Caco-2 (cell line): Measurements from ENCODE around the gene CADPS2. TPM values are rescaled to one million over a fixed set of nuclear protein-coding genes. Genes with fewer than 3 reads are reported as not detected.

Source experiments
- BruUV-seq: library from RNA; stranded (reverse); fragments of 400-500 nt; replicated peaks from 2 replicates; lab custom pipeline; 2021; lab: Mats Ljungman, UMichigan
- CTCF ChIA-PET: fragments of 300-600 bp; sonication (Branson Sonifier 250); formaldehyde crosslinking; loops from one replicate; lab custom pipeline; 2022; ENCODE audit warnings: antibody characterized with exemption; lab: Charles Lee
- POLR2A ChIA-PET: fragments of 300-600 bp; sonication (Branson Sonifier 250); formaldehyde crosslinking; loops from one replicate; lab custom pipeline; 2022; ENCODE audit warnings: antibody characterized with exemption; lab: Charles Lee
- DNase-seq, 2 experiments: peaks; one replicate each; pipeline versions ENCODE4 v3.0.0 to v3.0.0-alpha.2; 2020 to 2022
- H3K27me3 ChIP-seq: replicated peaks from 2 replicates; pipeline ENCODE4 v1.6.0; 2011; ENCODE audit warnings: low read length; ENCODE audit not compliant: control insufficient read depth, insufficient read depth
- H3K36me3 ChIP-seq: 2 replicates; pipeline ENCODE4 v1.5.1; 2011; ENCODE audit warnings: low read length; ENCODE audit not compliant: control insufficient read depth, insufficient read depth
- H3K4me1 ChIP-seq: fragments of 250-450 bp; sonication (Bioruptor Pico); 2 replicates; pipeline ENCODE4 v1.5.1; 2020; ENCODE audit warnings: mild to moderate bottlenecking
- H3K4me3 ChIP-seq: 2 replicates; pipeline ENCODE4 v1.5.1; 2011; ENCODE audit warnings: low read depth, mild to moderate bottlenecking, control low read depth, low read length
- H3K9me3 ChIP-seq: fragments of 250-450 bp; sonication (Bioruptor Pico); 2 replicates; pipeline ENCODE4 v1.5.1; 2020; ENCODE audit warnings: mild to moderate bottlenecking, moderate library complexity
- H3K27ac Mint-ChIP-seq: one replicate; pipeline ENCODE4 v1.8.0; 2022; ENCODE audit warnings: mixed read lengths; ENCODE audit not compliant: unreplicated experiment
- H3K27me3 Mint-ChIP-seq: one replicate; pipeline ENCODE4 v1.8.0; 2022; ENCODE audit warnings: mixed read lengths; ENCODE audit not compliant: insufficient read depth, unreplicated experiment
- H3K36me3 Mint-ChIP-seq: one replicate; pipeline ENCODE4 v1.8.0; 2022; ENCODE audit warnings: mild to moderate bottlenecking, mixed read lengths; ENCODE audit not compliant: insufficient read depth, unreplicated experiment
- H3K4me1 Mint-ChIP-seq: one replicate; pipeline ENCODE4 v1.8.0; 2022; ENCODE audit warnings: low read depth, mixed read lengths; ENCODE audit not compliant: unreplicated experiment
- H3K4me3 Mint-ChIP-seq: one replicate; pipeline ENCODE4 v1.8.0; 2022; ENCODE audit warnings: mild to moderate bottlenecking, moderate library complexity, mixed read lengths; ENCODE audit not compliant: unreplicated experiment
- H3K9me3 Mint-ChIP-seq: one replicate; pipeline ENCODE4 v1.8.0; 2022; ENCODE audit warnings: mixed read lengths; ENCODE audit not compliant: unreplicated experiment
- CTCF ChIP-seq, 2 experiments: fragments of 200-600 bp in 1 of 2; IDR thresholded peaks; 1 replicate in 1 of 2; 2 replicates in 1 of 2; pipeline versions ENCODE4 v1.5.1 to v1.8.0; 2011 to 2022; ENCODE audit warnings: antibody characterized with exemption in 1 of 2, control low read depth in 1 of 2, inconsistent platforms in 1 of 2, low read depth in 1 of 2, low read length in 1 of 2, mild to moderate bottlenecking in 1 of 2, moderate library complexity in 1 of 2; ENCODE audit not compliant: insufficient read depth in 1 of 2, severe bottlenecking in 1 of 2, unreplicated experiment in 1 of 2
- intact Hi-C: fragments of 100-400 bp; cut with micrococcal nuclease; formaldehyde crosslinking; loops from one replicate; pipeline ENCODE4 v1.10.0; 2022; ENCODE audit not compliant: unreplicated experiment
- total RNA-seq: library from RNA; stranded (reverse); gene quantifications from 2 replicates; pipeline ENCODE4 v1.2.3, GENCODE V29; 2022

The CADPS2 gene
- total RNA-seq, 1 experiment from 2014 or later: 2.7 TPM

DNA sequence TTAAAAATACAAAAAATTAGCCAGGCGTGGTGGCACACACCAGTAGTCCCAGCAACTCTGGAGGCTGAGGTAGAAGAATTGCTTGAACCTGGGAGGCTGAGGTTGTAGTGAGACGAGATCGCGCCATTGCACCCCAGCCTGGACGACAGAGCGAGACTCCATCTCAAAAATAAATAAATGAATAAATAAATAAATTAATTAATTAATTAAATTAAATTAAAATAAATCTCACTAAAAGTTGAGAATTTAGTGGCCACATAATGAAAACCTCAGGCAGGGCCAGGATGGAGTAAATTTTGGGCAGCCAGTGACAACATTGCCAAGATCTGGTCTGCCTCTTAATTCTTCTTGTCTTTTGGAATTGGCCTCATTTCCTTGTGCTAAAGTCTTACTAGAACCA, 394.3 kb downstream of the CADPS2 start:
- Histone ChIP-seq H3K27me3 (no peaks in the 10 kb centered on the region), H3K4me3 (no peak overlapping the region), H3K36me3 (no peaks in the 10 kb centered on the region), H3K4me1 (no peaks in the 10 kb centered on the region), H3K9me3 (no peaks in the 10 kb centered on the region)
- intact Hi-C loops: no loop called here
- BruUV-seq: no TSS peak
- Mint-ChIP-seq H3K36me3 (no peaks in the 10 kb centered on the region), H3K27me3 (peaks cover 2% of the 10 kb centered on the region), H3K27ac (no peak overlapping the region), H3K4me1 (peaks cover 2% of the 10 kb centered on the region), H3K4me3 (no peak overlapping the region), H3K9me3 (no peaks in the 10 kb centered on the region)
- TF ChIP-seq CTCF (IDR thresholded peaks at IDR 0.05; ENCODE audit: insufficient read depth in 1 of 2, low read depth in 1 of 2, low read length in 1 of 2, severe bottlenecking in 1 of 2, unreplicated experiment in 1 of 2): no peak
- no peak for DNase-seq
- ChIA-PET CTCF (no interaction called here), POLR2A (no interaction called here)

GRCh38 chr7:122488241-122488640, 398.0 kb downstream of the CADPS2 start:
- peaks cover 2% of the 10 kb centered on the region for H3K27me3 Mint-ChIP-seq
- no peak for DNase-seq
- H3K4me1 ChIP-seq: no peaks in the 10 kb centered on the region
- ChIA-PET POLR2A (no interaction called here), CTCF (no interaction called here)
- H3K4me1 Mint-ChIP-seq: no peaks in the 10 kb centered on the region
- no TSS peak for BruUV-seq
- no peaks in the 10 kb centered on the region for H3K27me3 ChIP-seq
- H3K4me3 Mint-ChIP-seq: no peak overlapping the region
- H3K9me3 Mint-ChIP-seq: no peaks in the 10 kb centered on the region
- no peak overlapping the region for H3K4me3 ChIP-seq
- H3K9me3 ChIP-seq: no peaks in the 10 kb centered on the region
- no peaks in the 10 kb centered on the region for H3K36me3 Mint-ChIP-seq
- intact Hi-C loops: no loop called here
- no peaks in the 10 kb centered on the region for H3K36me3 ChIP-seq
- no peak overlapping the region for H3K27ac Mint-ChIP-seq
- no peak for TF ChIP-seq CTCF (IDR thresholded peaks at IDR 0.05; ENCODE audit: insufficient read depth in 1 of 2, low read depth in 1 of 2, low read length in 1 of 2, severe bottlenecking in 1 of 2, unreplicated experiment in 1 of 2)

- H3K4me3 Mint-ChIP-seq: no peak overlapping the region
- Histone ChIP-seq H3K9me3 (no peaks in the 10 kb centered on the region), H3K27me3 (no peaks in the 10 kb centered on the region), H3K4me3 (no peak overlapping the region), H3K36me3 (no peaks in the 10 kb centered on the region), H3K4me1 (no peaks in the 10 kb centered on the region)
- no peak overlapping the region for H3K27ac Mint-ChIP-seq
- DNase-seq: no peak
- H3K9me3 Mint-ChIP-seq: no peaks in the 10 kb centered on the region
- H3K27me3 Mint-ChIP-seq: peaks cover 2% of the 10 kb centered on the region
- no peaks in the 10 kb centered on the region for H3K4me1 Mint-ChIP-seq
- intact Hi-C loops: no loop called here
- BruUV-seq: no TSS peak
- CTCF ChIA-PET: no interaction called here
- POLR2A ChIA-PET: no interaction called here
- no peak for TF ChIP-seq CTCF (IDR thresholded peaks at IDR 0.05; ENCODE audit: insufficient read depth in 1 of 2, low read depth in 1 of 2, low read length in 1 of 2, severe bottlenecking in 1 of 2, unreplicated experiment in 1 of 2)
- H3K36me3 Mint-ChIP-seq: no peaks in the 10 kb centered on the region
Observed at GRCh38 chr7:122487131-122487530, 399.1 kb downstream of the CADPS2 start.
